A673 (cell line): ENCODE measurements around the gene KIF4B.

ENCODE experiments used
- CTCF ChIP-seq: fragments of 300-800, 200-600 bp; sonication (generic); conservative IDR thresholded peaks from 2 replicates; pipeline ENCODE4 v1.5.1; 2017; ENCODE audit warnings: low read depth, mild to moderate bottlenecking, antibody characterized with exemption, low read length, moderate library complexity, mixed read lengths
- EZH2 ChIP-seq: fragments of 200-600 bp; sonication (generic); IDR thresholded peaks from 2 replicates; pipeline ENCODE4 v1.6.1; 2017; ENCODE audit warnings: borderline replicate concordance, low read depth, mild to moderate bottlenecking, mixed read lengths, antibody characterized with exemption, low read length; ENCODE audit not compliant: poor library complexity, severe bottlenecking

GRCh38 chr5:155021842-155022241 is 8.3 kb downstream of the KIF4B start:
- TF ChIP-seq CTCF (no peak), EZH2 (no peak)
